Endothelial cell of umbilical vein (primary cell): ENCODE data around the gene OGDH. TPM values are rescaled to one million over a fixed set of nuclear protein-coding genes. Genes with fewer than 3 reads are reported as not detected.

Source experiments
- BruUV-seq: library from RNA; stranded (reverse); fragments of 400-500 nt; replicated peaks from 2 replicates; lab custom pipeline; 2021; lab: Mats Ljungman, UMichigan
- CTCF ChIA-PET: fragments of 300-600, 350-600 bp; sonication (Branson Sonifier 250); formaldehyde crosslinking; loops from one replicate; lab custom pipeline; 2021; ENCODE audit warnings: antibody characterized with exemption, inconsistent platforms; lab: Charles Lee
- POLR2A ChIA-PET: fragments of 300-600, 350-600 bp; sonication (Branson Sonifier 250); formaldehyde crosslinking; loops from one replicate; lab custom pipeline; 2021; ENCODE audit warnings: antibody characterized with exemption, inconsistent platforms; lab: Charles Lee
- DNase-seq: peaks from one replicate; pipeline ENCODE4 v3.0.0-alpha.2; 2011; ENCODE audit warnings: low read depth, low spot score
- FAIRE-seq: peaks from 2 replicates; lab custom pipeline; 2011; peaks lifted over from hg19 to GRCh38; lab: Jason Lieb, UNC
- H2AFZ ChIP-seq: 2 replicates; pipeline ENCODE4 v1.6.0; 2012; ENCODE audit warnings: low read depth, low read length, control low read depth, inconsistent platforms
- H3K27ac ChIP-seq: 2 replicates; pipeline ENCODE4 v1.5.1; 2011; ENCODE audit warnings: low read depth, mild to moderate bottlenecking, control low read depth, low read length, moderate library complexity; ENCODE audit not compliant: insufficient read depth
- H3K27me3 ChIP-seq, 2 experiments: 2 replicates each; pipeline versions ENCODE4 v1.6.0 to v1.6.1; 2011; ENCODE audit warnings: low read length in 2 of 2, mixed read lengths in 1 of 2; ENCODE audit not compliant: control insufficient read depth in 2 of 2, insufficient read depth in 2 of 2
- H3K36me3 ChIP-seq, 2 experiments: 2 replicates in 1 of 2; 3 replicates in 1 of 2; pipeline ENCODE4 v1.5.1; 2011; ENCODE audit warnings: low read length in 2 of 2, mild to moderate bottlenecking in 1 of 2, moderate library complexity in 1 of 2; ENCODE audit not compliant: control insufficient read depth in 2 of 2, insufficient read depth in 2 of 2; ENCODE audit errors: extremely low read depth in 1 of 2
- H3K4me1 ChIP-seq: 3 replicates; pipeline ENCODE4 v1.5.1; 2011; ENCODE audit warnings: mild to moderate bottlenecking, low read length; ENCODE audit not compliant: control insufficient read depth, insufficient read depth; ENCODE audit errors: extremely low read depth
- H3K4me2 ChIP-seq: 2 replicates; pipeline ENCODE4 v1.6.1; 2011; ENCODE audit warnings: low read length, control low read depth, mixed read lengths; ENCODE audit not compliant: insufficient read depth
- H3K4me3 ChIP-seq, 3 experiments: fragments of 200-600 bp in 1 of 3; sonication (generic), shearing (Covaris generic) in 1 of 3; replicated peaks in 1 of 3; 2 replicates each; pipeline ENCODE4 v1.5.1; 2011 to 2016; ENCODE audit warnings: control low read depth in 3 of 3, low read length in 3 of 3, mild to moderate bottlenecking in 2 of 3, inconsistent platforms in 1 of 3, low read depth in 1 of 3, moderate library complexity in 1 of 3; ENCODE audit not compliant: insufficient read depth in 1 of 3
- H3K79me2 ChIP-seq: 2 replicates; pipeline ENCODE4 v1.6.0; 2012; ENCODE audit warnings: low read length, inconsistent platforms; ENCODE audit not compliant: control insufficient read depth, insufficient read depth
- H3K9ac ChIP-seq: replicated peaks from 2 replicates; pipeline ENCODE3; 2011; ENCODE audit warnings: low read length, control low read depth; ENCODE audit not compliant: insufficient read depth; ENCODE audit errors: extremely low read depth
- H3K9me1 ChIP-seq: replicated peaks from 3 replicates; pipeline ENCODE4 v1.6.0; 2011; ENCODE audit warnings: mild to moderate bottlenecking, low read length; ENCODE audit not compliant: control insufficient read depth, insufficient read depth; ENCODE audit errors: extremely low read depth
- H3K9me3 ChIP-seq: replicated peaks from 2 replicates; pipeline ENCODE4 v1.5.1; 2012; ENCODE audit warnings: low read length, inconsistent platforms; ENCODE audit not compliant: control insufficient read depth, insufficient read depth
- H4K20me1 ChIP-seq: replicated peaks from 2 replicates; pipeline ENCODE3; 2011; ENCODE audit warnings: mild to moderate bottlenecking, low read length; ENCODE audit not compliant: control insufficient read depth, insufficient read depth; ENCODE audit errors: extremely low read depth
- EZH2 ChIP-seq: IDR thresholded peaks from 2 replicates; pipeline ENCODE4 v1.6.1; 2012; ENCODE audit warnings: borderline replicate concordance, low read depth, mild to moderate bottlenecking, moderate library complexity, low read length, inconsistent platforms; ENCODE audit not compliant: severe bottlenecking
- FOS ChIP-seq: IDR thresholded peaks from 2 replicates; pipeline ENCODE4 v1.6.1; 2011; ENCODE audit warnings: mild to moderate bottlenecking, low read length, moderate library complexity, borderline replicate concordance; ENCODE audit not compliant: insufficient read depth
- GATA2 ChIP-seq: IDR thresholded peaks from 2 replicates; pipeline ENCODE4 v1.7.0; 2011; ENCODE audit warnings: low read depth, mild to moderate bottlenecking, moderate library complexity, mixed read lengths, low read length; ENCODE audit not compliant: insufficient read length, insufficient read depth
- JUN ChIP-seq: IDR thresholded peaks from 2 replicates; pipeline ENCODE4 v1.6.1; 2011; ENCODE audit warnings: borderline replicate concordance, low read depth; ENCODE audit not compliant: insufficient read length, insufficient read depth
- MAX ChIP-seq: IDR thresholded peaks from 2 replicates; pipeline ENCODE4 v1.6.1; 2011; ENCODE audit not compliant: insufficient read depth, insufficient read length
- MYC ChIP-seq: IDR thresholded peaks from one replicate; pipeline ENCODE4 v1.6.1; 2011; ENCODE audit warnings: mild to moderate bottlenecking, low read depth, low read length
- POLR2A ChIP-seq: IDR thresholded peaks from 2 replicates; pipeline ENCODE4 v1.6.1; 2012; ENCODE audit warnings: low read depth, mild to moderate bottlenecking, control low read depth, low read length
- POLR2AphosphoS5 ChIP-seq: IDR thresholded peaks from 2 replicates; pipeline ENCODE4 v1.6.1; 2012; ENCODE audit warnings: low read depth, mild to moderate bottlenecking, control low read depth, low read length, moderate library complexity; ENCODE audit not compliant: insufficient read depth
- dilution Hi-C: fragments of 300-500 bp; cut with MboI; formaldehyde crosslinking; loops from one replicate; pipeline ENCODE4 v1.15.0; 2019; ENCODE audit warnings: low sequenced_read_pairs; ENCODE audit not compliant: extremely low pct_ligation_motif_present
- intact Hi-C: fragments of 100-400 bp; cut with micrococcal nuclease; formaldehyde crosslinking; loops from one replicate; pipeline ENCODE4 v1.10.0; 2022
- polyA plus RNA-seq, 4 experiments: library from polyadenylated mRNA; depleted of rRNA in 3 of 4; stranded (reverse) in 3 of 4; unstranded in 1 of 4; fragments of >200 nt; gene quantifications; 2 replicates each; pipeline versions ENCODE4 v1.2.1 to v1.2.3, GENCODE V29; 2011 to 2012; ENCODE audit warnings: missing spikeins in 1 of 4
- total RNA-seq: library from RNA; stranded (reverse); gene quantifications from 2 replicates; pipeline ENCODE4 v1.2.3, GENCODE V29; 2021
- TF ChIP-seq, protein P1 (sequence below), 2 donors: IDR thresholded peaks; 1 replicate in 1 of 2; 2 replicates in 1 of 2; pipeline ENCODE4 v1.5.1; 2011; ENCODE audit warnings: low read length in 2 of 2, mild to moderate bottlenecking in 2 of 2, moderate library complexity in 2 of 2, control low read depth in 1 of 2, inconsistent platforms in 1 of 2, low read depth in 1 of 2; ENCODE audit not compliant: insufficient read depth in 1 of 2; ENCODE audit errors: extremely low read depth in 1 of 2

Gene OGDH
- total and polyA plus RNA-seq, 2 donors (not counting 3 experiments of a cell fraction or from before 2014, with no cell fraction given), result 88.9 to 92.9 TPM

- no peaks in the 10 kb centered on the region for H3K27me3 ChIP-seq
- H3K4me3 ChIP-seq, result no peak overlapping the region
- ChIA-PET POLR2A (no interaction called here), CTCF (no interaction called here)
- no peak overlapping the region for H3K4me2 ChIP-seq
- no peak for DNase-seq
- H3K36me3 ChIP-seq, result peaks cover 6 to 36% of the 10 kb centered on the region in 2 experiments
- BruUV-seq, result no TSS peak
- H2AFZ ChIP-seq, result no peak overlapping the region
- H3K9me1 ChIP-seq, result no peaks in the 10 kb centered on the region
- dilution Hi-C loops (no loop called here), intact Hi-C loops (no loop called here)
- FAIRE-seq, result no peak
- H3K27ac ChIP-seq, result no peak overlapping the region
- TF ChIP-seq EZH2, result no peak
- H4K20me1 ChIP-seq, result no peaks in the 10 kb centered on the region
- no peaks in the 10 kb centered on the region for H3K4me1 ChIP-seq
- H3K79me2 ChIP-seq, result no peaks in the 10 kb centered on the region
- no peaks in the 10 kb centered on the region for H3K9me3 ChIP-seq
- no peak overlapping the region for H3K9ac ChIP-seq
Observed at GRCh38 chr7:44694766-44695165, 88.3 kb downstream of the OGDH start.

DNA sequence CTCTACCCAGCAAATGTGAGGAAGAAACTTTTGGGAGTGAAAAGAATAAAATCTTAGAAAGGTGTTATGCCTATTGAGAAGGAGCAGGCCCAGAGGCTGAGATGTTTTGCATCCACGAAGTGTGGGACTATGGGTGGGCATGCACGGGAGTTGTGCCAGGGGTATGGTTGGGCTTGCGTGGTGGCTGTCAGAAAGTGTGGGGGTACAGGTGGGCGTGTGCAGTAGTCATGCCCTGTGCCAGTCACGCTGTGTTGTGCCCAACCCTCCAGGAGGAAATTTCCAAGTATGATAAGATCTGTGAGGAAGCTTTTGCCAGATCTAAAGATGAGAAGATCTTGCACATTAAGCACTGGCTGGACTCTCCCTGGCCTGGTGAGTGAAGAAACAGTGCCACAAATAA is 89.3 kb downstream of the OGDH start:
- intact Hi-C loops (no loop called here), dilution Hi-C loops (no loop called here)
- peaks cover 6 to 41% of the 10 kb centered on the region in 2 experiments for H3K36me3 ChIP-seq
- H2AFZ ChIP-seq, result no peak overlapping the region
- no TSS peak for BruUV-seq
- no peak overlapping the region for H3K4me3 ChIP-seq
- no peaks in the 10 kb centered on the region for H3K4me1 ChIP-seq
- H3K9me3 ChIP-seq, result no peaks in the 10 kb centered on the region
- DNase-seq (no peak), FAIRE-seq (no peak)
- no peaks in the 10 kb centered on the region for H3K27me3 ChIP-seq
- CTCF ChIA-PET, result no interaction called here
- H3K9ac ChIP-seq, result no peak overlapping the region
- no peaks in the 10 kb centered on the region for H4K20me1 ChIP-seq
- H3K4me2 ChIP-seq, result no peak overlapping the region
- TF ChIP-seq FOS, result no peak
- no peak for TF ChIP-seq POLR2AphosphoS5
- TF ChIP-seq JUN, result no peak
- no peak for TF ChIP-seq MYC
- no peak for TF ChIP-seq EZH2
- TF ChIP-seq MAX, result no peak
- TF ChIP-seq, protein P1, sequence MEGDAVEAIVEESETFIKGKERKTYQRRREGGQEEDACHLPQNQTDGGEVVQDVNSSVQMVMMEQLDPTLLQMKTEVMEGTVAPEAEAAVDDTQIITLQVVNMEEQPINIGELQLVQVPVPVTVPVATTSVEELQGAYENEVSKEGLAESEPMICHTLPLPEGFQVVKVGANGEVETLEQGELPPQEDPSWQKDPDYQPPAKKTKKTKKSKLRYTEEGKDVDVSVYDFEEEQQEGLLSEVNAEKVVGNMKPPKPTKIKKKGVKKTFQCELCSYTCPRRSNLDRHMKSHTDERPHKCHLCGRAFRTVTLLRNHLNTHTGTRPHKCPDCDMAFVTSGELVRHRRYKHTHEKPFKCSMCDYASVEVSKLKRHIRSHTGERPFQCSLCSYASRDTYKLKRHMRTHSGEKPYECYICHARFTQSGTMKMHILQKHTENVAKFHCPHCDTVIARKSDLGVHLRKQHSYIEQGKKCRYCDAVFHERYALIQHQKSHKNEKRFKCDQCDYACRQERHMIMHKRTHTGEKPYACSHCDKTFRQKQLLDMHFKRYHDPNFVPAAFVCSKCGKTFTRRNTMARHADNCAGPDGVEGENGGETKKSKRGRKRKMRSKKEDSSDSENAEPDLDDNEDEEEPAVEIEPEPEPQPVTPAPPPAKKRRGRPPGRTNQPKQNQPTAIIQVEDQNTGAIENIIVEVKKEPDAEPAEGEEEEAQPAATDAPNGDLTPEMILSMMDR (IDR thresholded peaks at IDR 0.05; ENCODE audit: extremely low read depth in 1 of 2, insufficient read depth in 1 of 2, low read depth in 1 of 2, low read length in 2 of 2), result no peak
- TF ChIP-seq GATA2, result no peak
- no peak for TF ChIP-seq POLR2A
- H3K9me1 ChIP-seq, result no peaks in the 10 kb centered on the region
- POLR2A ChIA-PET, result no interaction called here
- H3K79me2 ChIP-seq, result no peaks in the 10 kb centered on the region
- no peak overlapping the region for H3K27ac ChIP-seq
